K562 (cell line): ENCODE measurements around the gene EEF1A2. TPM values are rescaled to one million over a fixed set of nuclear protein-coding genes. Genes with fewer than 3 reads are reported as not detected.

Experiments used
- ATAC-seq: fragments of 200-7000 bp; cut with Tn5 transposase; 3 replicates; pipeline ENCODE4 v1.9.1; 2020; ENCODE audit warnings: moderate library complexity
- BruUV-seq: library from RNA; stranded (reverse); fragments of 400-500 nt; replicated peaks from 2 replicates; lab custom pipeline; 2021; lab: Mats Ljungman, UMichigan
- CTCF ChIA-PET: fragments of 300-600 bp; formaldehyde crosslinking; extraction: SDS; loops from one replicate; lab custom pipeline; 2021; ENCODE audit warnings: low intra/inter-chr PET ratio; lab: Yijun Ruan, JAX
- POLR2A ChIA-PET: fragments of 300-600, 350-650 bp; sonication (Branson Sonifier 250); formaldehyde crosslinking; extraction: SDS; loops from one replicate; lab custom pipeline; 2021; ENCODE audit warnings: antibody characterized with exemption, inconsistent platforms; lab: Yijun Ruan, JAX
- DNase-seq, 4 experiments: peaks; one replicate each; pipeline versions ENCODE4 v3.0.0 to v3.0.0-alpha.2; 2011 to 2018; ENCODE audit warnings: low spot score in 3 of 4, mixed read lengths in 3 of 4; ENCODE audit errors: extremely low read depth in 1 of 4
- FAIRE-seq: peaks from 2 replicates; lab custom pipeline; 2011; peaks lifted over from hg19 to GRCh38; lab: Jason Lieb, UNC
- H2AFZ ChIP-seq: 2 replicates; pipeline ENCODE4 v1.6.0; 2011; ENCODE audit warnings: low read depth, low read length, control low read depth, inconsistent platforms
- H3K27ac ChIP-seq: fragments of 200-600 bp; 3 replicates; pipeline ENCODE4 v1.8.0; 2011; ENCODE audit warnings: low read depth, mild to moderate bottlenecking, control low read depth, inconsistent platforms, low read length, moderate library complexity, mixed read lengths; ENCODE audit errors: extremely low read depth
- H3K27me3 ChIP-seq, 2 experiments: fragments of 300-600 bp in 1 of 2; 2 replicates in 1 of 2; 3 replicates in 1 of 2; pipeline versions ENCODE4 v1.6.0 to v1.8.0; 2011; ENCODE audit warnings: inconsistent platforms in 2 of 2, low read length in 2 of 2, mild to moderate bottlenecking in 1 of 2, mixed read lengths in 1 of 2, moderate library complexity in 1 of 2; ENCODE audit not compliant: control insufficient read depth in 2 of 2, insufficient read depth in 2 of 2
- H3K36me3 ChIP-seq: fragments of 300-600 bp; 3 replicates; pipeline ENCODE4 v1.8.0; 2011; ENCODE audit warnings: mild to moderate bottlenecking, low read length, inconsistent platforms; ENCODE audit not compliant: control insufficient read depth, insufficient read depth
- H3K4me1 ChIP-seq, 2 experiments: fragments of 200-600 bp in 1 of 2; replicated peaks in 1 of 2; 2 replicates in 1 of 2; 3 replicates in 1 of 2; pipeline versions ENCODE4 v1.5.1 to v1.8.0; 2011; ENCODE audit warnings: inconsistent platforms in 2 of 2, low read length in 2 of 2, mild to moderate bottlenecking in 1 of 2, mixed read lengths in 1 of 2, moderate library complexity in 1 of 2; ENCODE audit not compliant: control insufficient read depth in 2 of 2, insufficient read depth in 2 of 2
- H3K4me2 ChIP-seq: 2 replicates; pipeline ENCODE4 v1.6.1; 2011; ENCODE audit warnings: low read length, control low read depth, inconsistent platforms, mixed read lengths; ENCODE audit not compliant: insufficient read depth
- H3K4me3 ChIP-seq: fragments of 200-600 bp; sonication (generic), shearing (Covaris generic); 2 replicates; pipeline ENCODE4 v1.5.1; 2016; ENCODE audit warnings: control low read depth, inconsistent platforms
- H3K79me2 ChIP-seq: fragments of 200-600 bp; 3 replicates; pipeline ENCODE4 v1.8.0; 2011; ENCODE audit warnings: low read length, inconsistent platforms; ENCODE audit not compliant: control insufficient read depth, insufficient read depth
- H3K9ac ChIP-seq, 2 experiments: 2 replicates each; pipeline versions ENCODE4 v1.6.0 to v1.6.1; 2011; ENCODE audit warnings: low read depth in 2 of 2, low read length in 2 of 2, control low read depth in 1 of 2, inconsistent platforms in 1 of 2, mild to moderate bottlenecking in 1 of 2, mixed read lengths in 1 of 2; ENCODE audit not compliant: insufficient read depth in 1 of 2
- H3K9me1 ChIP-seq: one replicate; pipeline ENCODE4 v1.6.0; 2011; ENCODE audit warnings: inconsistent platforms, mild to moderate bottlenecking, low read length, moderate library complexity; ENCODE audit not compliant: control insufficient read depth, insufficient read depth
- H3K9me3 ChIP-seq: replicated peaks from 2 replicates; pipeline ENCODE4 v1.5.1; 2011; ENCODE audit warnings: low read depth, low read length, inconsistent platforms; ENCODE audit not compliant: control insufficient read depth, insufficient read depth
- H4K20me1 ChIP-seq: replicated peaks from 2 replicates; pipeline ENCODE4 v1.6.1; 2011; ENCODE audit warnings: low read length, inconsistent platforms, mixed read lengths; ENCODE audit not compliant: control insufficient read depth, insufficient read depth
- ARID2 ChIP-seq: fragments of 450-650 bp; IDR thresholded peaks from 2 replicates; pipeline ENCODE4 v1.6.1; 2017; ENCODE audit warnings: antibody characterized with exemption, mild to moderate bottlenecking
- CBFA2T2 ChIP-seq: fragments of 450-650 bp; conservative IDR thresholded peaks from 2 replicates; pipeline ENCODE4 v1.6.1; 2017; ENCODE audit warnings: mild to moderate bottlenecking
- CBX1 ChIP-seq: sonication (generic); IDR thresholded peaks from 2 replicates; pipeline ENCODE4 v1.6.1; 2016; ENCODE audit warnings: antibody characterized with exemption, low read depth, mild to moderate bottlenecking
- CCAR2 ChIP-seq: fragments of 200-400 bp; formaldehyde crosslinking; IDR thresholded peaks from 2 replicates; pipeline ENCODE4 v1.6.1; 2017; ENCODE audit warnings: mild to moderate bottlenecking, low read depth, low read length
- ELF2 ChIP-seq: fragments of 250-450 bp; sonication (Bioruptor Pico); IDR thresholded peaks from 2 replicates; pipeline ENCODE4 v1.5.0; 2021; ENCODE audit warnings: mild to moderate bottlenecking
- GTF3C2 ChIP-seq: IDR thresholded peaks from 3 replicates; pipeline ENCODE4 v1.6.1; 2011; ENCODE audit warnings: borderline replicate concordance, mild to moderate bottlenecking, moderate library complexity; ENCODE audit not compliant: insufficient read length; ENCODE audit errors: extremely low read depth
- HINFP ChIP-seq: fragments of 450-650 bp; conservative IDR thresholded peaks from 2 replicates; pipeline ENCODE4 v1.6.1; 2016; ENCODE audit warnings: missing genetic modification characterization, low read depth, mild to moderate bottlenecking, control low read depth, missing compliant biosample characterization
- HMG20A ChIP-seq: fragments of 450-650 bp; formaldehyde crosslinking; conservative IDR thresholded peaks from 2 replicates; pipeline ENCODE4 v1.4.0; 2020; ENCODE audit warnings: mild to moderate bottlenecking, mixed read lengths
- ILK ChIP-seq: fragments of 450-650 bp; IDR thresholded peaks from 2 replicates; pipeline ENCODE4 v1.6.1; 2016; ENCODE audit warnings: missing genetic modification characterization, low read depth, mild to moderate bottlenecking, missing compliant biosample characterization, moderate library complexity, borderline replicate concordance
- NCOA1 ChIP-seq: fragments of 450-650 bp; IDR thresholded peaks from 2 replicates; pipeline ENCODE4 v1.6.1; 2016; ENCODE audit warnings: low read depth
- PHF8 ChIP-seq: fragments of 200-600 bp; sonication (generic); IDR thresholded peaks from 2 replicates; pipeline ENCODE4 v1.6.1; 2012; ENCODE audit warnings: mixed run types, mild to moderate bottlenecking, inconsistent platforms, low read length, moderate library complexity, borderline replicate concordance
- POLR2AphosphoS5 ChIP-seq: IDR thresholded peaks from 2 replicates; pipeline ENCODE4 v1.6.1; 2011; ENCODE audit warnings: mild to moderate bottlenecking, low read depth, low read length, moderate library complexity; ENCODE audit not compliant: control insufficient read depth, insufficient read depth
- PYGO2 ChIP-seq: fragments of 450-650 bp; IDR thresholded peaks from 2 replicates; pipeline ENCODE4 v1.6.1; 2016; ENCODE audit warnings: mild to moderate bottlenecking, missing genetic modification characterization, moderate library complexity, missing compliant biosample characterization
- TEAD4 ChIP-seq, 2 experiments: sonication (generic) in 1 of 2; formaldehyde crosslinking in 1 of 2; IDR thresholded peaks; 2 replicates each; pipeline versions ENCODE4 v1.6.1 to v1.8.0; 2012 to 2022; ENCODE audit warnings: borderline replicate concordance in 1 of 2, inconsistent platforms in 1 of 2, low read length in 1 of 2, mild to moderate bottlenecking in 1 of 2, missing genetic modification reagents in 1 of 2
- ZHX1 ChIP-seq: fragments of 150-350 bp; conservative IDR thresholded peaks from 2 replicates; pipeline ENCODE4 v1.6.1; 2014; ENCODE audit warnings: low read length
- ZNF778 ChIP-seq: fragments of 450-650 bp; formaldehyde crosslinking; IDR thresholded peaks from 2 replicates; pipeline ENCODE4 v1.4.0; 2020; ENCODE audit warnings: mild to moderate bottlenecking, moderate library complexity
- WGBS: fragments of 100-300 bp; shearing (Covaris generic); methylation state at CpG from one replicate; pipeline ENCODE4 v1.1.6; 2016; ENCODE audit warnings: low coverage, mixed read lengths; ENCODE audit not compliant: insufficient coverage; ENCODE audit errors: missing lambda C conversion rate; 5-methylcytosine and 5-hydroxymethylcytosine counted together
- in situ Hi-C: fragments of 300-500 bp; cut with MboI; formaldehyde crosslinking; loops from 4 replicates; pipeline ENCODE4 v1.15.0; 2018; ENCODE audit warnings: inconsistent platforms, mixed read lengths
- intact Hi-C: fragments of 100-400 bp; cut with micrococcal nuclease; formaldehyde crosslinking; loops from 2 replicates; pipeline ENCODE4 v1.14.2; 2022
- polyA plus RNA-seq, 8 experiments: library from polyadenylated mRNA; depleted of rRNA in 4 of 8; stranded (reverse) in 5 of 8; unstranded in 3 of 8; fragments of >200 nt; fragmentation: Nextera tagmentation in 2 of 8; fragmentation: Illumina TruSeq in 1 of 8; extraction: Ambion mirVana in 2 of 8; extraction: Trizol in 1 of 8; gene quantifications; 2 replicates each; pipeline versions ENCODE4 v1.2.1 to v1.2.3, GENCODE V29; 2011 to 2014; ENCODE audit warnings: inconsistent platforms in 1 of 8, missing spikeins in 1 of 8
- total RNA-seq, 7 experiments: library from RNA; depleted of rRNA in 6 of 7; stranded (reverse); fragments of >200 nt in 6 of 7; fragmentation: Illumina TruSeq in 2 of 7; extraction: Trizol in 2 of 7; gene quantifications; 2 replicates each; pipeline versions ENCODE4 v1.2.1 to v1.2.3, GENCODE V29; 2011 to 2021; ENCODE audit warnings: low replicate concordance in 1 of 7

EEF1A2 gene
- total and polyA plus RNA-seq, 9 of the 15 experiments (the other 6 are each of a cell fraction or from before 2014, with no cell fraction given) = 0.04 to 29.6 (median 11.5) TPM

- Histone ChIP-seq H3K9me1 (no peaks in the 10 kb centered on the region), H3K4me1 (peaks cover 0 to 38% of the 10 kb centered on the region in 2 experiments; a peak in 2 of 5 replicates), H3K4me3 (no peak overlapping the region), H3K27me3 (peaks cover 24 to 78% of the 10 kb centered on the region in 2 experiments; a peak in 4 of 5 replicates), H3K4me2 (no peak overlapping the region), H3K79me2 (no peaks in the 10 kb centered on the region), H4K20me1 (peaks cover 18% of the 10 kb centered on the region), H3K36me3 (no peaks in the 10 kb centered on the region), H3K27ac (no peak overlapping the region), H3K9me3 (no peaks in the 10 kb centered on the region), H3K9ac (no peak overlapping the region), H2AFZ (no peak overlapping the region)
- FAIRE-seq (no peak), DNase-seq (no peak), ATAC-seq (no peak)
- CTCF ChIA-PET = no interaction called here
- intact Hi-C loops (no loop called here), in situ Hi-C loops (no loop called here)
- POLR2A ChIA-PET = interaction anchor here (0.7 kb wide), 1 partner anchor 235 kb away, joined by 3 read pairs; no protein-coding TSS in a partner anchor
- no TSS peak for BruUV-seq
- 4% methylated on average over 17 of the region's 17 CpGs for WGBS
- TF ChIP-seq HMG20A = no peak
- TF ChIP-seq POLR2AphosphoS5 = no peak
- no peak for TF ChIP-seq PHF8
- TF ChIP-seq ZHX1 = no peak
- no peak for TF ChIP-seq ELF2 (CRISPR knock-in tag)
- no peak for TF ChIP-seq CBX1
- TF ChIP-seq TEAD4 (IDR thresholded peaks at IDR 0.05; ENCODE audit: low read length) = no peak
- no peak for TF ChIP-seq TEAD4 (CRISPR knock-in tag; IDR thresholded peaks at IDR 0.05; ENCODE audit: borderline replicate concordance)
- no peak for TF ChIP-seq ARID2
- no peak for TF ChIP-seq ZNF778
- no peak for TF ChIP-seq GTF3C2
- no peak for TF ChIP-seq ILK
- TF ChIP-seq CBFA2T2 = no peak
- TF ChIP-seq HINFP = no peak
- TF ChIP-seq NCOA1 = no peak
- no peak for TF ChIP-seq PYGO2 (tag)
- TF ChIP-seq CCAR2 = no peak
These were observed 39.9 kb downstream of the EEF1A2 start for GRCh38 chr20:63459070-63459380.
